PC-9 (cell line): Measurements from ENCODE around the gene GATB.

Source experiments
- EZH2 ChIP-seq: fragments of 200-600 bp; sonication (generic); IDR thresholded peaks from 2 replicates; pipeline ENCODE4 v1.8.0; 2017; ENCODE audit warnings: antibody characterized with exemption, low read depth
- TF ChIP-seq, protein P1 (sequence below): fragments of 200-600 bp; sonication (generic); conservative IDR thresholded peaks from 2 replicates; pipeline ENCODE4 v1.6.1; 2017; ENCODE audit warnings: mixed run types, antibody characterized with exemption, mild to moderate bottlenecking, moderate library complexity

DNA sequence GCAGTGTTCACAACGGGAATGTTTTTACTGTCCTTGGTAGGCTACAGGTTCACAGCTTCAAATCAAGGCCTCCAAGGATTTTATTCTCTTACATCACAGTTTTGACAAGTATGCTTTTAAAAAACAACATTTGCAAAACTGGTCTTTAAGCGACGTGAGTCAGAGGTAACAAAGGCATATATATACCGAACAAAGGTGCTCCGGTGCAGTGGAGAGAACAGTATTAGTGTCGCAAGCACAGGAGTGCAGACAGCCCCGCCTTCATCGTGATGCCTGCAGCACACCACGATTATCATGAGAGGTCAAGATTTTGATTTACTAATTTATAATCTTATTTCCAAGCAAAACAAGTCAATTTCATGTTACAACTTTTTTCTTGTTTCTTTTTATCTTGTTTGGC, 90.8 kb downstream of the GATB start:
- TF ChIP-seq, protein P1, sequence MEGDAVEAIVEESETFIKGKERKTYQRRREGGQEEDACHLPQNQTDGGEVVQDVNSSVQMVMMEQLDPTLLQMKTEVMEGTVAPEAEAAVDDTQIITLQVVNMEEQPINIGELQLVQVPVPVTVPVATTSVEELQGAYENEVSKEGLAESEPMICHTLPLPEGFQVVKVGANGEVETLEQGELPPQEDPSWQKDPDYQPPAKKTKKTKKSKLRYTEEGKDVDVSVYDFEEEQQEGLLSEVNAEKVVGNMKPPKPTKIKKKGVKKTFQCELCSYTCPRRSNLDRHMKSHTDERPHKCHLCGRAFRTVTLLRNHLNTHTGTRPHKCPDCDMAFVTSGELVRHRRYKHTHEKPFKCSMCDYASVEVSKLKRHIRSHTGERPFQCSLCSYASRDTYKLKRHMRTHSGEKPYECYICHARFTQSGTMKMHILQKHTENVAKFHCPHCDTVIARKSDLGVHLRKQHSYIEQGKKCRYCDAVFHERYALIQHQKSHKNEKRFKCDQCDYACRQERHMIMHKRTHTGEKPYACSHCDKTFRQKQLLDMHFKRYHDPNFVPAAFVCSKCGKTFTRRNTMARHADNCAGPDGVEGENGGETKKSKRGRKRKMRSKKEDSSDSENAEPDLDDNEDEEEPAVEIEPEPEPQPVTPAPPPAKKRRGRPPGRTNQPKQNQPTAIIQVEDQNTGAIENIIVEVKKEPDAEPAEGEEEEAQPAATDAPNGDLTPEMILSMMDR = no peak
- TF ChIP-seq EZH2 = no peak
